ENCODE data around the gene USP50.
"Not testable (repeated sequence)": the region's sequence is repeated elsewhere in the genome, so short reads cannot be mapped to it uniquely, and the experiment has no call there.

Gene USP50

GRCh38 chr15:50546566-50546965 is at the start of gene USP50:
TSS of gene USP50 (minus strand) at chr15:50546666. CDS start at chr15:50546525, 141 bp downstream.
- no peak for DNase-seq

DNA sequence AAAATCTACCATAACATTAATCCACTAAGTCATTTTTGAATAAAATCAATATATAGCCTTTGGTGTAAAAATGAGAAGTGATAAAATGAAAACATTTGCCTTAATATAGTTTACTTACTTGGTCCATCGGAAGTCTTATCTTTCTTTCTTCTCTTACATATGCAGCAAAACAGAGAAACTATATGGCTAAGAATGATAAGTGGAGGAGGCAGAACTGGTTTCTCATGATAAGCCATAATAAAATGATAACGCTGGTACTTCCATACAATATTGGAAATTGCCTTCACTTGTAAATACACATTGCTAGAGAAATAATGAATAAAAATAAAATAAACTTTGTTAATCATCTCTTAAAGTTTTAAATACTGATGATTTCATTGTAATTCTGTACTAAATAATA is 47.8 kb upstream of the USP50 start:
- DNase-seq, result no peak

DNA sequence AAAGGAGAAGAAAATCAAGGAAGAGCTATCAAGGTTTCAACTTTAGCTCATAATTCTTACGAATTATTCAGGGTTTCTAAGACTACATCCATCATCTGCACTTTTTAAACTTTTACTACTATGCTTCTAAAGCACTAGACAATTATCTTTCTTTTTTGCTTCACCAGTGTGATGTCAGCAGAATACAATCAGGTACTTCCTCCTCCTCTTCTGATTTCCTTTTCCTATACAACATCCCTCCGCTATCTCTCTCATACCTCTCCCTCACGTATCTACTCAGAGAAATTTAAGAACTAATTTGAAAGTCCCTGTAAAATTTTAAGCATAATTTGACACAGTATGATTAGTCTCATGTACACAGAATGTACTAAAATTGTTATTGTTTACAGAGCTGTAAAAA is 47.3 kb upstream of the USP50 start:
- DNase-seq, result no peak

DNA sequence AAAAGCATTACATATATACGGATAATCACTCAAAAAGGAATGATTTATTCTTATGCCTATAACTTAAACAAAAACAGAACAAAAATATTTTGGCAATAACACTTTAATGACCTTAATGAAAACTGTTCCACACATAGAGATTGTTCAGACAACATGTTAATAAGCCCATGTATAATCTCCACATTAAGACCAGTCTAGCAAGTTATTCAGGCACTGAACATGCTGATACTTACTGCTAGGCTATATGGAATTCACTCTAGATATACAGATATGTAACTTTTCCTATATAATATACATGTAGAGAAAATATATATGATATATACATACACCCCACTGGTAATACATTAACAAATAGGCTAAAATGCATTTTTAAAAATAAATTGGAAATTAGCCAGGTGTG is 43.8 kb upstream of the USP50 start:
- DNase-seq, result no peak

DNA sequence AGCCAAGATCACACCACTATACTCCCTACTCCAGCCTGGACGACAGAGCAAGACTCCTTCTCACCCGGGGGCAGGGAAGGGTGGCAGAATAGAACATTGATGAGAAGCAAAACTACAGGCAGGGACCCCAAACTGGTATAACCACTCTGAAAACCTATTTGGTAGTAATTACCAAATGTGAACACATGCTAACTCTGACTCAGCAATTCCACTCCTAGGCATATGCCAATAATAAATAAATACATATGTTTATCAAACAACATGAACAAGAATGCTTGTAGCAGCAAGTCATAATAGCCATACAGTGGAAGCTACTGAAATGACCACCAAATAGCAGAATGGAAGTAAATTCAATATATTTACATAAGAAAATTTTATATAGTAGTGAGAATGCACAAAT is 31.0 kb upstream of the USP50 start:
- DNase-seq, result no peak

- DNase-seq, result no peak
Measured at GRCh38 chr15:50576166-50576565, 29.7 kb upstream of the USP50 start.

DNA sequence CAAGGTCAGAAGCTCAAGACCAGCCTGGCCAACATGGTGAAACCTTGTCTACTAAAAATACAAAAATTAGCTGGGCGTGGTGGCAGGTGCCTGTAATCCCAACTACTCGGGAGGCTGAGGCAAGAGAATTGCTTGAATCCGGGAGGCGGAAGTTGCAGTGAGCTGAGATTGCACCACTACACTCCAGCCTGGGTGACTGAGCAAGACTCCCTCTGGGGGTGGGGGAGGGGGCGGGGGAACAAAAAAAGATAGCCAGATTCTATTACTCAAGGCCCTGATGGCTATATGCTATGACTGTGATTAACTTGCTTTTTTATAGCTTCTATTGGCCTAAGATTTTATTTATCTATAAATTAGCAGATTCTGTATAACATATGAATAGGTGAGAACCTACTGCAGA is 27.4 kb upstream of the USP50 start:
- DNase-seq, result not testable (repeated sequence)

DNA sequence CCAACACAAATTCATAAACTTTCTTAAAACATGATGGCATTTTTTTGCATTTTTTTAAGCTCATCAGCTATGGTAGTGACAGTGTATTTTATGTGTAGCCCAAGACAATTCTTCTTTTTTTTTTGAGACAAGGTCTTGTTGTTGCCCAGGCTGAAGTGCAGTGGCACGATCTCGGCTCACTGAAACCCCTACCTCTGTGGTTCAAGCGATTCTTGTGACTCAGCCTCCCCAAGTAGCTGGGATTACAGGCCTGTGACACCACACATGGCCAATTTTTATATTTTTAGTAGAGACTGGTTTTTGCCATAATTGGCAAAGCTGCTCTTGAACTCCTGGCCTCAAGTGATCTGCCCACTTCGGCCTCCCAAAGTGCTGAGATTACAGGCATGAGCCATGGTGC is 17.3 kb upstream of the USP50 start:
- no peak for DNase-seq

DNA sequence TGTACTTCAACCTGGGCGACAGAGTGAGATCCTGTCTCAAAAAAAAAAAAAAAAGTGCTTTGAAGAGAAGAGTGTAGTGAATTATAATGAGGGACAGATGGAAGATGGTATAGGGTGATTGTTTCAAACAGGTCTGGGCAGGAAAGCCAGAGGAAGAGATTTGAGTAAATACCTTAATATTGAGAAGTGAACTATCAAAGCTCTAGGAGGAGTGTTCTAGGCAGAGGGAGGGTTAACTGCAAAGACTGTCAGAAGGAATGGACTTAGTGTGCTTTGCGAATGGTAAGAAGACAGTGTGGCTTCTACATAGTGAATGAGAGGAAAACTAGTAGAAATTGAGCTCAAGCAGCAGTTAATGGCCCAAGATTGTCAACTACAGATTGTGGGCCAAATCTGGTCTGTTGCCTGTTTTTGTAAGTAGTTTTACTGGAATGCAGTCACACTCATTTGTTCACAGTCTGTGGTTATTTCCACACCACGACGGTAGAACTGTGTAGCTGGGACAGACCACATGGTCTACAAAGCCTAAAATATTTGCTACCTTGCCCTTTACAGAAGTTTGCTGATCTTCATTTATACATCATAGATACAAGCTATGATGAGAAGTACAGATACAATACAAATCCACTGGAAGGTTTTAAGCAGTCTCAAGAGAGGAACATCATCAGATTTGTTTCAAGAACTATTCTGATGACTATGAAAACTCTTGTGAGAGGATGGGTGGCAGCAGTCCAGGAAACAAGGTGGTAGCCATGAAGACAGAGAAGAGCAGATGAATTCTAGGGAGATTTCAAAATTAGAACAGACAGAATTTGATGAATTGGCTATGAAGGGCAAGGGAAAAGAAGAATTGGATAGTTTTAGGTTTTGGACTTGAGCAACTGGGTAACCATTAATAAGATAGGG is 16.5 kb upstream of the USP50 start:
- DNase-seq, result no peak

- DNase-seq, result no peak
Measured at GRCh38 chr15:50558012-50558411, 11.5 kb upstream of the USP50 start.

DNA sequence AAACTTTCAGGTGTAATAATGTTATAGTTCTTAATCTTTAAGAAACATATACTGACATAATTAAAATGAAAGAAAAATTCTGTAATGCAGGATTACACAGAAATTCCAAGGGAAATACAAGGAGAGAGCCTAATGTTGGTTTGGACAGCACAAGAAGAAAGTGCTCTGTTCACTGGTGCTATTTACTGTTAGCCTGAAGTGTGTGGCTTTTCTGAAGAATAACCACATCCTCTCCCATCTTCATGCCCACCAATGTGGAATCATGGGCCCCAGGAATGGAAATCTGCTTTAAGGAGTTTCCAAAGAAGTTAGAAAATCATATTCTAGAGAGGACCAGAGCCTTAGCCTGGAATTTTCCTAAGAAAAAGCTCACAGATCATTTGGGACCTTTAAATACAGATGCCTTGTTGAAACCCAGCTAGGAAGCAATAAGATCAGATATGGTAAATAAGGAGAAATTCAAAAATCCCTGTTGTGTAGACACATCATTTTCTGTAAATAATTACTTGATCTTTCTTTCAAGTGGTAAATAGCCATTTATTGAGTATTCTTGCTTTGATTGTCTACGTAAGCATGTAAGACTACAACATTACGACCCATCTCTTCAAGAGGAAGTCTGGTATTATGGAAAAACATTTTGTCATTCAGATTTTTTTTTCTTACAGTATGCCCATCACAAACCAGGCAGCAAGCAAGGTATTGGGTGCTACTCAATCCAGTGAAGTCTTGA is 10.3 kb upstream of the USP50 start:
- no peak for DNase-seq

DNA sequence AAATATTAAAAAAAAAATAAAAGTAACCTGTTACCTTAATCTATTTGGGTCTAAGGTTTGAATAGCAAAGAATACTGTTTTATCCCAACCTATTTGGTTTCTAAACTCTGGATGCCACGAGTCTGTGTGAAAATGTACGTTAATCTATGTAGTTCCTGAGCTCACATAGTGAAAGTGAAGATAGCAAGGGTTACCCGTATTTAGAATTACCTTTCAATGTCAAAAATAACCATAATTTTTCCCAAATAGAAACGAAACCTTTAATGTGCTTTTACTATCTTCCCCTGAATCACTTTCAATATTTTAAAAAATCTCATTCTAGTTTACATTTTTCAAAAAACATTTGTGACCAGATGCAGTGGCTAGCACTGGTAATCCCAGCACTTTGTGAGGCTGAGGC is 5.8 kb upstream of the USP50 start:
- no peak for DNase-seq

GRCh38 chr15:50549326-50549725 is 2.9 kb upstream of the USP50 start:
- DNase-seq, result no peak

DNA sequence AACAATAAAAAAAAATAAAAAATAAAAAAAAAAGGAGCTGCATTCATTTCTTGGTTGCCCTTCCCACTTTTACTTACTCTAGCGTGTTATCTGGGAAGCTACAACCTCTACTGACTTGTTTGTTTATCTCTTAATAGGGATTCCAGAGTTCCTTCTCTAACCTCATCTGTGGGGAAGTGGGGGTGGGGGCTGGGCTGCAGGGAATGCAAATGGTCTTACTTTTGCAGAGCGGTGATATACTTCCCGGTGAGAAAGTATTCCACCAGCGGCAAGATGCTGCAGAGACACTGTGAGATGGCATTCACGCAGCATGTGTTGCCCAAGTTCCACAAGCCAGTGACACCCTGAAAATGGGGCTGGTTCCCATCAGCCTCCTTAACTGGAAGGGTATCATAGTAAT is 2.1 kb downstream of the USP50 start:
- no peak for DNase-seq

DNA sequence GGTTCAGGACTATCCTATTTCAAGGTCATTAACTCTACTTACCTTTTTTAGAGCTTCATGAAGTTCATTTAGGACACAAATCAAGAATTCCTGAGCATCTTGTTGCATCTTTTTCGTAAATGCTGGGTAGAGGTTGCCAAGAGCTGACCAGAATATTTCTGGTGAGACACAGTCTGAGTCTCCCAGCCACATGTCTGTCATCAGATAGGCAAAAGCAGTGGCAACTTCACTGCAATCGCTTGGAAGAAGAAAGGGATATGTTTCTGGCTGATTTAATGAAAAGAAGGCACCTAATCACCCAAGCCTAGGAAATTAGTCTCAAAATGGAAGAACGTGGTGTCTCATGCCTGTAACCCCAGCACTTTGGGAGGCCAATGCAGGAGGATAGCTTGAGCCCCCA is 2.9 kb downstream of the USP50 start:
- no peak for DNase-seq

DNA sequence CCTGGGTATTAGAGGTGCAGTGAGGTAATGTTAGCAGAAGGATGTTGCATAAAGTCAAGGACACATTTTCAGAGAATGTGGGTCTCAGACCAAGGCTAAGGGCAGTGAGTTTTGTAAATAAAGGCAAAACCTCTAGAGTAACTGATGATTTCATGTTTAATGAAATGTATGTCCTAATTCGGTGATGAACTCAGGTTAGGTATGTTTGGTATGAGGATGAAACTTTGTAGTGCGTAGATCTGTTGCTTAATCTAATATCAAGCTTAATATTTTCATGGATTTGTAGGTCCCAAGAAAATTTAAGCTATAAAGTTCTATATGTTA is 3.6 kb downstream of the USP50 start:
- no peak for DNase-seq

- no peak for DNase-seq
Measured at GRCh38 chr15:50531766-50532165, 14.7 kb downstream of the USP50 start.

- DNase-seq, result no peak
Measured at GRCh38 chr15:50531163-50531562, 15.3 kb downstream of the USP50 start.

- no peak for DNase-seq
Measured at GRCh38 chr15:50523851-50524251, 22.6 kb downstream of the USP50 start.

- DNase-seq, result no peak
Measured at GRCh38 chr15:50519740-50520425, 26.6 kb downstream of the USP50 start.

- no peak for DNase-seq
Measured at GRCh38 chr15:50513001-50513400, 33.5 kb downstream of the USP50 start.

DNA sequence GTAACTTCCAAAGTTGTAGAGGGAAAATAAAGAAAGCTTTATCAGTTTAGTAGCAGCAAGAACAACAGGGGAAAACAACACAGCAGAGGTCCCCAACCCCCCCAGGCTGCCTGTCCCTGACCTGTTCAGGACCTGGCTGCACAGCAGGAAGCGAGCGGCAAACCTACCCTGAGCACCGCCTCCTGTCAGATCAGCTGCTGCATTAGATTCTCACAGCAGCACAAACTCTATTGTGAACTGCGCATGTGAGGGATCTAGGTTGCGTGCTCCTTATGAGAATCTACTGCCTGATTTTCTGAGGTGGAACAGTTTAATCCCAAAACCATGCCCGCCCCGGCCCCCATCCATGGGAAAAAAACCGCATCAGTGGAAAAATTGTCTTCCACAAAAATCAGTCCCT is 40.3 kb downstream of the USP50 start:
- no peak for DNase-seq

GRCh38 chr15:50505656-50506055 is 40.8 kb downstream of the USP50 start:
- not testable (repeated sequence) for DNase-seq

DNA sequence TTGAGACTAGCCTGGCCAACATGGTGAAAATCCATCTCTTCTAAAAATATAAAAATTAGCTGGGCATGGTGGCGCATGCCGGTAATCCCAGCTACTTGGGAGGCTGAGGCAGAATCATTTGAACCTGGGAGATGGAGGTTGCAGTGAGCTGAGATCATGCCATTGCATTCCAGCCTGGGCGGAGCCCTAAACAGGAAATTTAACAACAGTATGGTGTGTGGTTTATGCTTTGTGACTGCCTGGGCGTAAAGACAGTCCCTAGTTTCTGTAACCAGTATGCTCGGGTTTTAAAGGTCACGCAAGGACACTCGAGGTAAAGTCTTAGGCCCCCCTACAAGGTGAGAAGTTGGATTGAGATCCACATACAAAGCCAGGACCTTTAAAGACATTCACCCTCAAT is 43.3 kb downstream of the USP50 start:
- DNase-seq, result no peak
